ENCODE measurements around the gene MRPS26. TPM values are rescaled to one million over a fixed set of nuclear protein-coding genes. Genes with fewer than 3 reads are reported as not detected.

The MRPS26 gene
- total and polyA plus RNA-seq, 2 of the 13 experiments (the other 11 are each of a cell fraction or from before 2014, with no cell fraction given), result 89.8 to 187 TPM

DNA sequence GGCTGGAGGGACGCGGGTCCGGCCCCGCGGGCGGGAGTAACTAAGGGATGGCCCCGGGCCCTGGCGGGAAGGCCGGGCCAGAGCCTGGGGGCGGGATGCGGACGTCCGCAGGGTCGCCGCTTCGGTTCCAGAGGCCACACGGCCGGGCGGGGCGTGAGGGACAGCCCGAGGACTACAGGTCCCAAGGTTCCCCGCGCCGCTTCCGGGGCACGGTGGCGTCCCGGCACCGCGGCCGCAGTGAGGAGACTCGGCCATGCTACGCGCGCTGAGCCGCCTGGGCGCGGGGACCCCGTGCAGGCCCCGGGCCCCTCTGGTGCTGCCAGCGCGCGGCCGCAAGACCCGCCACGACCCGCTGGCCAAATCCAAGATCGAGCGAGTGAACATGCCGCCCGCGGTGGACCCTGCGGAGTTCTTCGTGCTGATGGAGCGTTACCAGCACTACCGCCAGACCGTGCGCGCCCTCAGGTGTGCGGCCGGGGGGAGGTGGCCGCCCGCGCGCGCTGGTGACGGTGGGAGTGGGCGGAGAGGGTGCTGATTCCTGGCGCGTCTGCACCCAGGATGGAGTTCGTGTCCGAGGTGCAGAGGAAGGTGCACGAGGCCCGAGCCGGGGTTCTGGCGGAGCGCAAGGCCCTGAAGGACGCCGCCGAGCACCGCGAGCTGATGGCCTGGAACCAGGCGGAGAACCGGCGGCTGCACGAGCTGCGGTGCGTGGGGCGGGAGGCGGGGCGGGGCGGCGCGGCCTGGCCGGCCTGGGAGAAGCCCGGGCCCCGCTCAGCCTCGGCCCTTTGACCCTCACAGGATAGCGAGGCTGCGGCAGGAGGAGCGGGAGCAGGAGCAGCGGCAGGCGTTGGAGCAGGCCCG lies at the start of gene MRPS26 (continued):
- TF ChIP-seq ZBTB21 (CRISPR knock-in tag; IDR thresholded peaks at IDR 0.05) (no peak), FOXA3 (CRISPR knock-in tag; IDR thresholded peaks at IDR 0.05) (peak; percentile 69), SSRP1 (CRISPR knock-in tag; IDR thresholded peaks at IDR 0.05) (0 out of 2 replicates have a peak, but pooled peaks have one; percentile 1), ZNF230 (CRISPR knock-in tag; IDR thresholded peaks at IDR 0.05) (peak; percentile 70; the same call in 1 of the 2 replicates), ZNF432 (CRISPR knock-in tag; IDR thresholded peaks at IDR 0.05; ENCODE audit: borderline replicate concordance) (no peak; the same call in 1 of the 2 replicates), ZNF496 (CRISPR knock-in tag; IDR thresholded peaks at IDR 0.05; ENCODE audit: insufficient replicate concordance) (no peak), DZIP1 (CRISPR knock-in tag; IDR thresholded peaks at IDR 0.05) (peak; percentile 67; the same call in 1 of the 2 replicates), UBTF (CRISPR knock-in tag; IDR thresholded peaks at IDR 0.05) (peak; percentile 99), ASH2L (IDR thresholded peaks at IDR 0.05; ENCODE audit: insufficient read length, low read depth, low read length) (peak; percentile 94), TEAD3 (CRISPR knock-in tag; optimal IDR thresholded peaks at IDR 0.05; ENCODE audit: borderline replicate concordance) (peak; percentile 57), ZNF510 (CRISPR knock-in tag; IDR thresholded peaks at IDR 0.05; ENCODE audit: low read depth) (no peak; the same call in 1 of the 2 replicates), ELF3 (CRISPR knock-in tag; IDR thresholded peaks at IDR 0.05) (peak; percentile 82), EEA1 (CRISPR knock-in tag; IDR thresholded peaks at IDR 0.05; ENCODE audit: borderline replicate concordance) (peak; percentile 98), FIP1L1 (IDR thresholded peaks at IDR 0.05; ENCODE audit: borderline replicate concordance, insufficient read depth, low read depth, low read length) (peak; percentile 98; the same call in 1 of the 2 replicates), ZNF501 (CRISPR knock-in tag; IDR thresholded peaks at IDR 0.05) (peak; percentile 96), ZBTB20 (CRISPR knock-in tag; IDR thresholded peaks at IDR 0.05; ENCODE audit: borderline replicate concordance, low read depth) (peak; percentile 48), HMGA1 (CRISPR knock-in tag; conservative IDR thresholded peaks at IDR 0.05) (no peak), SIN3B (IDR thresholded peaks at IDR 0.05; ENCODE audit: low read length) (no peak), THAP11 (CRISPR knock-in tag; IDR thresholded peaks at IDR 0.05) (peak; percentile 99), ATF7 (IDR thresholded peaks at IDR 0.05) (no peak), ATF7 (CRISPR knock-in tag; IDR thresholded peaks at IDR 0.05) (peak; percentile 48; the same call in 1 of the 2 replicates), CREB1 (IDR thresholded peaks at IDR 0.05) (no peak), CREB1 (CRISPR knock-in tag; IDR thresholded peaks at IDR 0.05) (no peak), NKX3-1 (CRISPR knock-in tag; IDR thresholded peaks at IDR 0.05) (peak; percentile 95; the same call in 1 of the 2 replicates)
- TF ChIP-seq, protein P1, sequence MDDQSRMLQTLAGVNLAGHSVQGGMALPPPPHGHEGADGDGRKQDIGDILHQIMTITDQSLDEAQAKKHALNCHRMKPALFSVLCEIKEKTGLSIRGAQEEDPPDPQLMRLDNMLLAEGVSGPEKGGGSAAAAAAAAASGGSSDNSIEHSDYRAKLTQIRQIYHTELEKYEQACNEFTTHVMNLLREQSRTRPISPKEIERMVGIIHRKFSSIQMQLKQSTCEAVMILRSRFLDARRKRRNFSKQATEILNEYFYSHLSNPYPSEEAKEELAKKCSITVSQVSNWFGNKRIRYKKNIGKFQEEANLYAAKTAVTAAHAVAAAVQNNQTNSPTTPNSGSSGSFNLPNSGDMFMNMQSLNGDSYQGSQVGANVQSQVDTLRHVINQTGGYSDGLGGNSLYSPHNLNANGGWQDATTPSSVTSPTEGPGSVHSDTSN (CRISPR knock-in tag; IDR thresholded peaks at IDR 0.05; ENCODE audit: borderline replicate concordance), result peak; percentile 87
